Right renal pelvis (tissue), 4 donors: ENCODE data around the gene TANC1. TPM values are rescaled to one million over a fixed set of nuclear protein-coding genes. Genes with fewer than 3 reads are reported as not detected.

ENCODE experiments used
- DNase-seq, 4 donors: peaks; one replicate each; pipeline ENCODE4 v3.0.0-alpha.2; 2013; ENCODE audit warnings: low read depth in 4 of 4, low spot score in 3 of 4, missing footprints in 1 of 4
- polyA plus RNA-seq, 4 donors: library from polyadenylated mRNA; unstranded; fragments of 120-200 nt; gene quantifications; one replicate each; pipeline ENCODE4 v1.2.1, GENCODE V29; 2013; ENCODE audit not compliant: insufficient read length in 4 of 4

Gene TANC1
- polyA plus RNA-seq, 4 donors: 43.6 to 58.2 (median 57.7) TPM

DNA sequence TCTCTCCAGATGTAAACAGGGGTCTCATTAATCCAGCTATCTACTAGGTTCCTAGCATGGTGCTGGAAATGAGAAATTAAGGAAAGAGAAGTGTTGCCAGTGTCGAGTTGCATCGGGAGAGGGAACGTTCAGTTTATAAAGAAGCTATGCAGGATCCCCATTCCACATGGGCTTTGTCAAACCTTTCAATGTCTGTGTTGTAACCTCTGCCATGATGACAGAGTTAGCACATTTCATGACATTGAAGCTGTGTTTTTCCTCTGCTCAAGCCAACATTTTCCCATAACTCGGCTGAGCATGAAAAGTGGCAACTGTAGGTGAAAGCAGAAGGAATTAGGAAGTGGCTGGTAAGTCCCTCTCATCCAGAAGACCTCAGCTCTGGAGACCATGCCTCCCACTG is 184.6 kb downstream of the TANC1 start:
- DNase-seq: no peak

DNA sequence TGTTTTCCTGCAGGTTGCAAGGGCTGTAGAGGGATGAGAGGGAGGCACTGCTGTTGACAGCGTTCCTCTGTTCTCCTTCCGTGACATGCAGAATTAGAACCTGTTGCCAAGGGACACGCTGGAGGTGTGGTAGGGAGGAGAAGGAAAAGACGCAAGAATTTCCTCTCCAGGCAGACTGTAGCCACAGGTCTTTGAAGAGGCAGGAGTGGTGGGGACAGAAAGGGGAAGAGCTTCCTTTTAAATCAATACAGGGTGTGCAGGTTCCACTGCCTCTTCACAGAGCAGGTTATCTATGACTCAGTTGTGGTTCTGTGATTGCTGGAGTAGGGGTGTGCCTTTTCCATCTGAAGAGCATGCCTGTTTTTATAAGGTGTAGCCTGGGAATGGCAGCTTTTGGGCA is 185.0 kb downstream of the TANC1 start:
- DNase-seq: no peak

DNA sequence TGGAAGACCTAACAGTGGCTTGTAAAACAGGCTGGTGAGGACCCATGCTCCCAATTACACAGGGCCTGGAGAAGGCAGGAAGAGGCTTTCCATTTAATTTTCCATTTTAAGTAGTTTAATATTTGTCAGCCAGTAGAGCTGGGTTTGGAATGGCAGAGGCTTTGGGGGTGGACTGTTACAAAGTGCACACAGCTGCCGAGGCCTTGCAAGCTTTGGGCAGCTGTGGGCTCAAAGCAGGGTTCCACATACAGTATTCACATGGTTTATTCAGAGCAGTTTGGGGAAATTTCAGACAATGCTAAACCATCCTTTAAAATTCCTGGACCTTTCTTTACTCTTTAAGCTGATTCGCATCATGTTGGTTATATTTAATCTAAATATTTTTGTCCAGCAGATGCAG is 185.5 kb downstream of the TANC1 start:
- DNase-seq: no peak

DNA sequence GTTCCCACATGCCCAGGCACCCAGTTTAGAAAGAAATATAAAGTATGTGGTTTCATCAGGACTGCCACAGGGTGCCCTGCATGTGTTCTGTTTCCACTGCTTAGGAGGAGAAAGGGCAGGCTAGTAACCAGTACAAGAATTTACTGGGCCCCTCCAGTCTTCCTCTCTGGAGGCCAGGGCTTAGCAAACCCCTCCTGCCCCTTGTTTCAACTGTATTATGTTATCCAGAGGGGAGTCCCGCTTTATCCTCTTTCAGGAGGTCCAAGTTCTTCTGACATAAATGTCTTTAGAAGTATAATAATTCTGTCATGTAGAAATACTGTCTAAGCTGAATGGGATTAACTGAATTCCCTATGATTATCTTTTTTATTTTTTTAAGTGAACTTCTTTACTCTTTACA is 185.9 kb downstream of the TANC1 start:
- no peak for DNase-seq

DNA sequence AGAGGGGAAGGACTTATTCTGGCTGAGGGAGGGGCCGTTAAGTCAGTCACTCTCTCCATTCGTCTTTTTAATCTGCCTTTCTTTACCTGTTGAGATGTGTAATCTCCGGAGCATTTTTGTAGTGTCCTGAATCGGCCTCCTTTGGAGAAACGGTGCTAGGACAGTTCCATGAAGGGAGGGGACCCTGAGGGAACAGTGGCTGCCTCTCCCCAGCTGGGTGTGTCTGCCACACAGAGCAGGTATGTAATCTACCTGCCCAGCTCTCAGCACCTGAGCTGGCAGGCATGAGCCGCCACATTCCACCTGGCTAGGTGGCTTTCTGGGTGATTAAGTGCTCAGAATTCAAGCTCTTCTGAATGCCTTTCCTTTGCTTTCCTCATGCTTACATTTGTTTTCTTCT is 186.9 kb downstream of the TANC1 start:
- DNase-seq: peak in 1 of 4 donors; percentile 49

DNA sequence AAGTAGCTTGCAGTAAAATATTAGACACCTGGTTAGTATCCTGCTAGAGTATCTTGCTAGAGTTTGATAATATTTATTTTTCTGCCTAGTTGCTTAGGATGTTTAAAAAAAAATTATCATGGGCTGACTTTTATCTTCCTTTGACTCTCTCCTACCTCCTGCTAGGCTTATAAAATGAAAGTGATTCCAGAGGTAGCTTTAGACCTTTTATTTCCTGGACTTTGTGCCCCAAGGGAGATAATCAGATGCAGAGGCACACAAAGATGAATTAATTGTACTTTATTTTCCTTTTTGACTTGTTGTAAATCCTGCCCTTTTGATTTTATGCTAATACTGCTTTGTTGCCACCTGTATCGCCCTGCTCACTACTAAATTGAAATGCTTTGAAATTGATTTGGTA is 187.4 kb downstream of the TANC1 start:
- no peak for DNase-seq

DNA sequence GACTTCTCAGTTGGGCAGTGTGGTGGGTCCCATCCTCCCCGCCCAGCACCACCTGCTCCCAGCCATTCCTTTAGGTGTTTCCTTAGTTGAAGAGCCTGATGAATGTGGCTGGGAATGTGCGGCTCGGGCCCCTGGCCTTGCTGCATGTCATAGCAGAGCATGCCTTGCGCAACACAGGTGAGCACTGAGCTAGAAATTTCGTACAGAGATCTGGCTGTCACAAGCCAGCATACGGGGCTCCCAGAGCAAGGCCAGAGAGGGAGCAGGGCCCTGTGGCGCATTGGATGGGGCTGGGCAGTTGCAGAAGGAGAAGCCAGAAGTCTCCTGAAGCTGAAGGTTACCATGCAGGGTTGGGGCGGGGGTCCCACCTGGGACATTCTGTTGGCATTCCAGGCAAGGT is 188.4 kb downstream of the TANC1 start:
- no peak for DNase-seq

DNA sequence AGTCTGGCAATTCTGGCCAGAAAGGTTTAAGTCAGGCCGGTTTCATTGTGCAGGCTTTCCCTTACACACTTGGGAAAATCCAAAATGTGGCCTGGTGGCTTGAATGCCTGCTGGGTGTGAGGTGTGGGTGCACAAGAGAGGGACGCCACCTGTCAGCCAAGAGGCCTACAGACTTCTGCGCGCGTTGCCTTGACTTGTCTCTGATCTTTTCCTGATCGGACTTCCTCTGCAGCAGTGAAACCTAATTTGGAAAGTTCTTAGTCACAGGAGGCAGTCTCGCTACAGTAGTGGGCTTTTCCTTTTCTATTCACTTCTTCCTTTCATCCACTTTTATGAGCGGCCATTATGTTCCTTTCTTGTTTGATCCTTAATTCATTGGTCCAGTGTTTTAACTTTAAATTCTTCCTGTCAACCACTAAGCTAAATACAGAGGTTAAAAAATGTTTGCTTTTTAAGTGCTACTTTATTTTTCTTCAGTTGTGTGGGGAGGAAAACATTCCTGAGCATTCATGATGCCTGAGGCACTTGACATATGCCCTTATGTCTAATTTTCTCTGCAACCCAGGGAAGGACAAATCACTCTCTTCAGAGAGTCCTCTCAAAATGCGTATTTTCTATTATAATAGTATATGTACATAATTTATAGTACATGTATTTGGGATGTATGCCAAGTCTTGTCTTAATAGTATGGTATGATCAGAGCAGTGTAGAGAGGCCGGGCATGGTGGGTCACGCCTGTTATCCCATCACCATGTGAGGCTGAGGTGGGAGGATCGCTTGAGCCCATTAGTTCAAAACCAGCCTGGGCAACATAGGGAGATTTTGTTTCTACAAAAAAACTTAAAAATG is 189.1 kb downstream of the TANC1 start:
- no peak for DNase-seq

DNA sequence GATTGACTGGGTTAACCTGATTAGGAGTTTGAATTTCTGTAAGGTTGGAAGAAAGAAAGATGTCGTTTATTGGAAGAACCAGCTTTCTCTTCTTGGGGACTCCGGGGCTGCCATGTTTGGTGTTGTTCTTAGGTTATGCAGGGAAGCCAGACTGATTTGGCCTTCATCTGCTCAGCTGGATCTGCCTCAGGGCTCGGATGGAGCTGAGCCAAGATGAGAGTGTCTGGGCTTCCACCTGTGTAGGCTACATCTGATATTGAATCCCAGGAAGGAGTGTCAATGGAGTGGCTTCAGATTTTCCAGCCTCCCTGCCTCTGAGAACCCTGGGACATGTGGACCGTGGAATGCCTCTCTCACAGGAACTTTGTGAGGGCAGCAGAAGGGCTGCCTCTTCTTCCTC is 192.0 kb downstream of the TANC1 start:
- no peak for DNase-seq

DNA sequence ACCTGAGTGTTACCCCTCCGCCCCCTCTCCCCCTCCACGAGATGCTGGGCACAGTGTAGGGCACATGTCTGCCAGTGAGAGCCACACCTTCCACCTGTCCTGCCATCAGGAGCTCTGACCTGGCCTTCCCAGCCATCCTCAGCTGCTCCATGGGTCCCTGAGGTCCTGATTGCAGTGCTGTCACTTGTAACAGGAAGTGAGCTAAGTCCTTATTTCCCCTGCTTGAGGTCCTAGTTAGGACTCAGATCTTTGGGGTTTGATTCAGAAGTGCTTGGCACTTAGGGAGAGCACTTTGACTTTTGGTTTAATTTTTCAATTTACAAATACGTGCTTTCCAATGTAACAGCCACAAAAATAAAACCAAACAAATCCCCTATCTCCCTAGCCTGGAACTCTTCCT is 192.5 kb downstream of the TANC1 start:
- no peak for DNase-seq

DNA sequence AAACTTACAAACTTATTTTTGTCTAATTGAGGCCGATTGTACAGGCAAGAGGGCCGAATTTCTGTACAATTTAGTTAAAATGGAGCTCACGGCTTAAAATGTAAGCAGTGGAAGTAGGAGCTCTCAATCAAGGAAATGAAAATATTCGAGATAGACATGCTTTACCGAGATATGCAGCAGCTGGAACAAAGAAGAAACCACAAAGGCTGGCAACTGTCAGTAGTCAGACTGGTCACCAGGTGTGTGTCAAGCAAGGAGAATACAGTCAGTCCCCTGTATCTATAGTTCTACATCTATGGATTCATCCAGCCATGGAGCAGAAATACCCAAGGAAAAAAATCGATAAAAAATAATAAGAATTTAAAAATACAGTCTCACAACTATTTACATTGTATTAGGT is 195.5 kb downstream of the TANC1 start:
- DNase-seq: no peak

DNA sequence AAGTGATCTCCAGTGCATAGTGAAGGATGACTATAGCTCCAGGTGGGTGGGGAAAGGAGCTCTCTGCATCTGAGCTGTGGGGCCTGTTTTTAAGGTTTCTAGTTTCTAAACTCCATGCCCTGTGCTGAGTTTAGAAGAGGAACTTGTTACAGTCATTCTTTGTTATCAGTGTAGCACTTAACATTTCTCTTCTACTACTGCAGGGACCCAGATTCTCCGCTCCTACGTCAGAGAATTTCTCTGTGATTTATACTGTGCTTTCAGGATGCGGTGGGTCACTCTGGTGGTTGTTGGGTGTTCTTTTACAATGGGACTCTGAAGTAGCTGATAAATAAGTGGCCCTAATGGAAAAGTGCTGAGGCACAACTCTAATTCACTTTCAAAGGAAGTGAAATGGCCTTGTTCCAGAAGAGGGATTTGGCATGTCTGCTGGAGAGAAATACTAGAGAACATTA is 196.0 kb downstream of the TANC1 start:
- DNase-seq: no peak

DNA sequence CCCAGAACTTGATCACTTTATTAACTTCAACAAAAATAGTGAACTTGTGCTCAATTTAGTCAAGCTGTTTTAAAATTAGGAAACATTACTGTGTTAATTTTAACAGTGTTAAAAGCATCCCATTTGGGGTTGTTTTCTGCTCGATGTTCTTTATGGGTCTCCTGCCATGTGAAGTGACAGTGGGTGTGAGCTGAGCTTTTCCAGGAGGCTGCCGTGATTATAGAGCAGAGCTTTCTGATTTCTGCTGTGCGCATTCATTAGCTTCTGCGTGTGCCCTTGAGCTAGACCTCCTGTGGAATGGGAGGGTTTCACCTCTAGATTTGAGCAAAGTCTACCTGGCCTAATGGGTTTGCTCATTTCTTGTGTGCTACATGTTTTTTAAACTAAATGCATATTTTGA is 196.6 kb downstream of the TANC1 start:
- DNase-seq: no peak

DNA sequence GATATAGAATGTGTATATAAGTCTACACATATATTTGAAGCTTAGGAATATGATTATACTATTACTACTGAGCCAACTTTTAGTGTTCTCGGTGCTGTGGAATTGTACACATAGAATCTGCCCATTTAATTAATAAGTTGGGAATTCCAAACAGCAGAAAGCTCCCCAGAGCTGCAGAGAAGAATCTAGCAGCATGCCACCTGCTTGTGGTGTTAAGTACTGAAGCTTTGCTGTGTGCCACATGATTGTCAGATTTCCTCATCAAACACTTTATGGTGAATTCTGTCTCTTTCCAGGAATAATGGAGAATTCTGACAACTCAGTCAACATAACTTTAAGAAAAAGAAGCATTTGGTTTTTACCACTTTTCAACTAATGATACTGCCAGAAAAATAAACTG is 200.3 kb downstream of the TANC1 start:
- no peak for DNase-seq

DNA sequence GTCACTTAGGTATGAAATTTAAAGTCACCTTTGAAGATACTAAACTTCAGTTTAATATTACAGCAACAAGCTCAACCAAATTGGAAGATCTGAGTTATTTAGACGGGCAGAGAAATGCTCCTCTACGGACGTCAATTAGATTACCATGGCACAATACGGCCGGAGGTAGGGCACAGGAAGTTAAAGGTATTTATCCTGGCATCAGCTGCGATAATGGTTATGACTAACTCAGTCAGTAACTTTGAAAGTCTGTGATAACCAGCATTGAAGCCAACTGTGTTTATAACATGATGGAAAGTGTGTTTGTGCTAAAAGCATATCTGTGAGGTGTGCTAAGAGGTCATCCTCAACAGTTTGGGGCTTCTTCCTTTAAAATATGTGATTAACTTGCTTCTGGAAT is 200.7 kb downstream of the TANC1 start:
- no peak for DNase-seq

DNA sequence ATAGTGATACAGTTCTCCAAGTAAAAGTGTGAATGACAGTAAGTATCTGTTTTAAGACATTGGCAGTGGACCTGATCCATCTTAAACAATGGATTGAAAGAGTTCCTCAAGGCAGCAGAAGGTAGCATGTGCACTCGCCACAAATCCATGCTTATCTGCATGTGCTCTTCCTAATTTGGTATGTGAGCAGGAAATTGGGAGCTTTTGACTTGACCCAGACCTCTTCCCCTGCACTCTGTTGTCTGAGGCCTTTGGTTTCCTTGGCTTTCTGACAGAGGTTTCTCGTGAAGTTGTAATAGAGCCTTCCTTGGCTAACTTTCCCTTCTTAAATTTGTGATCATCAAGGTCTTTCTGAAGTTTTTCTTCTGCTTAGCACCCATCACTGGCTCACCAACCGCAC is 204.0 kb downstream of the TANC1 start:
- no peak for DNase-seq

DNA sequence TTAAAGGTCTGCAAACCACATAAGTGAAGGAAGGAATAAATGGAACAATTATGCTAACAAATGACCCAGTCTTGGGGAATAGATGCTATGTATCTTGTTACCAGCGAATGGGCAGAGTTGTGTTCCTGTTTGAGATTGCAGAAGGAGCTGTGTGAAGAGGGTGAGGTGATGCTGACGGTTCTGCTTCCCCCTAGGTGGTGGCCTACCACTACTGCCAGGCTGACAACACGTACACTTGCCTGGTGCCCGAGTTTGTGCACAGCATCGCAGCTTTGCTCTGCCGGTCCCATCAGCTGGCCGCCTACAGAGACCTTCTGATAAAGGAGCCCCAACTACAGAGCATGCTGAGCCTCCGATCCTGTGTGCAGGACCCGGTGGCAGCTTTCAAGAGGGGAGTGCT is 206.3 kb downstream of the TANC1 start:
- DNase-seq: no peak

DNA sequence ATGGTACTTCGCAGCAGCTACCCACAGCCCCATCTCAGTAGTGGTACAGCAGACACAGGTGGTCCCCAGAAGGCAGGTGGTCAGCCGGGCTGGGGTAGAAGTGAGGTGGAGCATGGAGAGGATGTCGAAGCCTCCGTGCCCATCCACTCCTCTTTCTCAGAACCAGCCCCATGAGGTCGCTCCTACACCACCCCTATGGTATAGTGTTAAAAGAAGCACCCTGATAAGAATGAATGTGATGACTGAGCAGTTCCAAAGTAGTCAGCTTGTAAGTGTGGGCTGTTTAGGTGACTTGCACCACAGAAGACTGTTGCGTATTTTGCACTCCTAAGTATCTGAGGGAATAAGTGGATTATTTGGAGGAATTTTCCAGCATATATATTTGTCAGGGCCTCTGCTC is 206.7 kb downstream of the TANC1 start:
- DNase-seq: no peak

DNA sequence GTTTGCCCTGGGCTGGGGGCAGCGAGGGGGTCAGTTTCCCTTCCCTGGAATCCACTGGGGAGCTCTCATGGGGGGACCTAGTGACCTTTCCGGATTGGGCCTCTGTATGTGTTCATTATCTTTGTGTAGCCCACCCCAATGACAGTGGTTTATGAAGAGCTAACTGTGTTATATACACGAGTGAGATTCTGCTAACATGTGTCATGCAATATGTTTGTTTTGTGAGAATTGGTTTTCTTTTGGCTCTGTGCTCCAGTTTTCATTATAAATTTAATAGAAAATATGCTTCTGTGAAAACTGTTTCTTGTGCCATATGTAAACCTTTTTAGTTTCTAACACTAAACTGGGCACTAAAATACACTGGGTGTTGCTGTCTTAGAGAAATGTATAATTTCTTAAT is 207.5 kb downstream of the TANC1 start:
- DNase-seq: no peak

DNA sequence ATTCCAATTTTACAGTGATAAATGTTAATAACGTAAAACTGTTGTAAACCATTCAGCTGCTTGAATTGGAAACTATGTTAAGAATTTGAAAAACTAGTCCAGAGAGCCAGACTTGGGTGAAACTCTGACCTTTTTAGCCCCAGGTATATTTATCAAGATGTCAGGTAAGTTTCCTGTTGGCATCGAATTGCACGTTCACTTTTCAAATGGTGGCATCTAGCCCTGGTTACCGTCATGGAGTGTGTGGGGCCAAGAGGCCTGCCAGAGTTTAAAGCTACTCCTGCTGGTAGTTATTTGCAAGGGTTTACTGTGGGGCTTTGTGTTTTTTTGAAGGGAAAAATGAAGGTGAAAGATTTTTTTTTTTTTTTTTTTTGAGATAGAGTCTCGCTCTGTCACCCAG is 208.1 kb downstream of the TANC1 start:
- no peak for DNase-seq

DNA sequence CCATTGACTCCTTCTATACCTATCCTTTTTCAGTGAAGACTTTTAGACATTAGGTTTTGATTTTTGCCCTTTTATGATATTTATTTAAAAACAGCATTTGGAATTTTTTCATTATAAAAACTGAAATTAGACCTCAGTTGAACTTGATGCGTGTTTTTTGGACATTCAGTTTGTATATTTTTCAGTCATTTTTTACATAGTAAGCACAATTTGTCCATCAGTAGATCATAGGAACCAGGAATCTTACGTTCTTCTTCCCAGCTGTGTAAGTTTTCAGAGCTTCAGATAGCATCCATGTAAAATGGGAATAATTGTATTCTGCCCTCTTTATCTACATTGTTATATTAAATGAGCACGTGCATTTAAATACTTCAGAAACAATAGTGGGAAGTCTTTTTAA is 208.9 kb downstream of the TANC1 start:
- no peak for DNase-seq

DNA sequence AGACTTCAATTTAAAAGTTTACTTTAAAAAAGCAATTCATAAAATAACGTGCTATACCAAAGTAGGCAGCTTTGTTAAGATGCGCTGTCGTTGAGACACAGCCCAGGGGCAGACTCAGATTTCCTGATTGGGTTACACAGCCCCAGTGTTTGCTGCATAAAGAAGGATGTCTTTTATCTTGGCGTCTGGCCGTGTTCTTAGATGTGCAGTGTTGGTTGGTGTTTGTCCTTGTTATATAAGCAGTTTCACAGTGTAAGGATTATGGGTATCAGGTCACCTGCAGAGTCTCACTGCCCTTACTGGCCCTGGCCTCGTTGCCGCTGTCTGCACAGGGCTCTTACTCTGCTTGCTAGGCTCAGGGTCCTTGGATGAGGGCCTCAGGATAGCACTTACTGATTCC is 209.5 kb downstream of the TANC1 start:
- DNase-seq: no peak

DNA sequence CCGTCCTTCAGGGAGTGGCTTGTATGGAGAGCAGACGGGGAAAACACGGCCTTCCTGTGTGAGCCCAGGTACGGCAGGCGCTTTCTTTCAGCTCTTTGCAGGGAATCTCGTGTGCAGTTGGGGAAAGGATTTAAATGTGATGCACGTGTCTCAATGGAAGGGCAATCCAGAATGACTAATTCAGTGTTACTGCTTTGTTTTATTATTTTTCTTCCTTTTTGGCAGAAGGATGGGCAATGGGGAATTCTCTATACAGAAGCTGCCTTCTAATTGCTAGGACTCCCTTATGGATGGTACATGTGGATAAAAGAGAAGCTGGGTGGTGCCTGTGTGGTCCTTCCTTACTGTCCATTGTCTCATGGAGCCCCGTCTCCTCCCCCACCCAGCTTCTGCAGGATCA is 210.7 kb downstream of the TANC1 start:
- DNase-seq: no peak
